ENCODE data around the gene PCDH1.

DNA sequence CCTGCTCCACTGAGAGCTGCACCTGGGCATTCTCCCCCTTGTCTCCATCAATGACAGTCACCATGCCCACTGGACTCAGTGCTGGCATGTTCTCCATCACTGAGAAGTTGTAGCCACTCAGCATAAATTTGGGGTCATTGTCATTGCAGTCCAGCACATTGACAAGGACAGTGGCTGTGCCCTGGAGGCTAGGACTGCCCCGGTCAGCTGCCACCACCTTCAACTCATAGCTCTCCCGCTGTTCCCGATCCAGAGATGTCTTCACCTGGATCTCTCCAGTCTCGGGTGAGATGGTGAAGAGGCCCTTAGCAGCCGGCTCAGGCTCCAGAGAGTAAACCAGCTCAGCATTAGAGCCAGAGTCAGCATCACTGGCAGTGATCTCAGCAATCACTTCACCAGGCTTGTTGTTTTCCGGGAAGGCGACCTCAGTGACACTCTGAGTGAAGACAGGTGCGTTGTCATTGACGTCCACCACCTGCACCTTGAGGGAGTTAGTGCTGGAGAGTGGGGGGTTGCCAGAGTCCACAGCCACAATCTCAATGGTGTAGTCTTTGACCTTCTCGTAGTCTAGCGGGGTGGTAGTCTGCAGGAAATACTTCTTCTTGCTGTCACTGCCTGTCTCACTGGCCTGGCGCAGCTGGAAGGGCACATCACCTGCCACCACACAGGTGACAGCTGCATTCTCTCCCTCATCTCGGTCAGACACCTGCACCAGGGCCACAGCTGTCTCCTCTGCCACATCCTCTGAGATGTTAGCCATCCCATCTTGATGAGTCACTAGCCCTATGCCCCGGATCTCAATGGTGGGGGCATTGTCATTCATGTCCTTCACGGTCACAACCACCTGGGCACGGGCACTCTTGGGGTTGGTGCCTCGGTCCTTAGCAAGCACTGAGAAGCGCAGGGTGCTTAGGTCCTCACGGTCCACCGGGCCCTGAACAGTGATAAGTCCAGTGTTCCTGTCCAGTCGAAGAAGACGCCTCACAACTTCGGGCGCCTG is 13.5 kb downstream of the PCDH1 start:
- no peak for TF ChIP-seq CTCF (conservative IDR thresholded peaks at IDR 0.05 in 1 of 2, IDR thresholded peaks at IDR 0.05 in 1 of 2; ENCODE audit: extremely low read depth in 1 of 2, insufficient read depth in 1 of 2, low read depth in 1 of 2, low read length in 2 of 2)
- no peak for TF ChIP-seq EZH2 (IDR thresholded peaks at IDR 0.05; ENCODE audit: borderline replicate concordance, low read length)
